Activated T-helper 17 cell treated with anti-CD3 and anti-CD28 coated beads, Interleukin-2, amount 50 U/mL, for 72 hours (primary cell): Measurements from ENCODE around the gene CDCP2. TPM values are rescaled to one million over a fixed set of nuclear protein-coding genes. Genes with fewer than 3 reads are reported as not detected.

Experiments used
- ATAC-seq: fragments of 150-1000 bp; cut with Tn5 transposase; replicated peaks from 2 replicates; pipeline ENCODE4 v1.10.0; 2021; ENCODE audit warnings: mild to moderate bottlenecking, moderate library complexity
- H3K27ac Mint-ChIP-seq: one replicate; pipeline ENCODE4 v1.8.0; 2022; ENCODE audit warnings: mixed read lengths
- H3K27me3 Mint-ChIP-seq: one replicate; pipeline ENCODE4 v1.8.0; 2022; ENCODE audit warnings: mixed read lengths
- H3K36me3 Mint-ChIP-seq: one replicate; pipeline ENCODE4 v1.8.0; 2022; ENCODE audit warnings: low read depth, mild to moderate bottlenecking, mixed read lengths
- H3K4me1 Mint-ChIP-seq: one replicate; pipeline ENCODE4 v1.8.0; 2022; ENCODE audit warnings: mixed read lengths
- H3K4me3 Mint-ChIP-seq: one replicate; pipeline ENCODE4 v1.8.0; 2022; ENCODE audit warnings: mild to moderate bottlenecking, mixed read lengths
- H3K9me3 Mint-ChIP-seq: one replicate; pipeline ENCODE4 v1.8.0; 2022; ENCODE audit warnings: mixed read lengths
- total RNA-seq, 2 donors: library from RNA; stranded (reverse); gene quantifications; one replicate each; pipeline ENCODE4 v1.2.3, GENCODE V29; 2022

CDCP2 gene
- total RNA-seq = under 1 TPM in 1 of 2 donors, not detected in 1; 0.16 TPM

GRCh38 chr1:54152696-54153095 is at the start of gene CDCP2:
Gene CDCP2, minus strand, starts transcription at chr1:54153000. Its CDS starts 78 bp downstream, at chr1:54152922.
- Mint-ChIP-seq H3K36me3 (no peaks in the 10 kb centered on the region), H3K9me3 (no peaks in the 10 kb centered on the region), H3K27ac (no peak within 1 kb of the TSS), H3K4me3 (no peak within 1 kb of the TSS), H3K4me1 (no peaks in the 10 kb centered on the region), H3K27me3 (no peaks in the 10 kb centered on the region)
- ATAC-seq = no peak

GRCh38 chr1:54200519-54200997 is 47.8 kb upstream of the CDCP2 start:
- Mint-ChIP-seq H3K27me3 (no peaks in the 10 kb centered on the region), H3K27ac (peak overlapping the region; percentile 94)

GRCh38 chr1:54199765-54200518 is 47.1 kb upstream of the CDCP2 start, which contains the start of the genes CYB5RL and MRPL37:
Gene CYB5RL, minus strand, starts transcription at chr1:54200030. Its CDS starts 4,414 bp downstream, at chr1:54195616.
Gene MRPL37, plus strand, starts transcription at chr1:54200167. Its CDS starts 77 bp downstream, at chr1:54200244.
- Mint-ChIP-seq H3K27ac (peak within 1 kb of the TSS; percentile 94), H3K4me1 (peaks cover 23% of the 10 kb centered on the region), H3K36me3 (peaks cover 44% of the 10 kb centered on the region), H3K4me3 (peak within 1 kb of the TSS; percentile 98), H3K27me3 (no peaks in the 10 kb centered on the region), H3K9me3 (no peaks in the 10 kb centered on the region)
- peak; percentile 99 for ATAC-seq

More at GRCh38 chr1:54200519-54200997, 47.8 kb upstream of the CDCP2 start:
- no peaks in the 10 kb centered on the region for H3K9me3 Mint-ChIP-seq
- H3K36me3 Mint-ChIP-seq = peaks cover 50% of the 10 kb centered on the region
- peak; percentile 11 for ATAC-seq
- peaks cover 23% of the 10 kb centered on the region for H3K4me1 Mint-ChIP-seq
- peak overlapping the region; percentile 98 for H3K4me3 Mint-ChIP-seq

- peak overlapping the region; percentile 94 for H3K27ac Mint-ChIP-seq
- peak overlapping the region; percentile 98 for H3K4me3 Mint-ChIP-seq
- peak; percentile 2 for ATAC-seq
- no peaks in the 10 kb centered on the region for H3K27me3 Mint-ChIP-seq
- H3K36me3 Mint-ChIP-seq = peaks cover 44% of the 10 kb centered on the region
- H3K9me3 Mint-ChIP-seq = no peaks in the 10 kb centered on the region
- H3K4me1 Mint-ChIP-seq = peaks cover 23% of the 10 kb centered on the region
Observed at GRCh38 chr1:54199151-54199764, 46.5 kb upstream of the CDCP2 start.

- no peak overlapping the region for H3K27ac Mint-ChIP-seq
- H3K36me3 Mint-ChIP-seq = peaks cover 33% of the 10 kb centered on the region
- H3K4me3 Mint-ChIP-seq = no peak overlapping the region
- H3K4me1 Mint-ChIP-seq = peaks cover 5% of the 10 kb centered on the region
- ATAC-seq = no peak
- no peaks in the 10 kb centered on the region for H3K27me3 Mint-ChIP-seq
- no peaks in the 10 kb centered on the region for H3K9me3 Mint-ChIP-seq
Observed at GRCh38 chr1:54193453-54193852, 40.7 kb upstream of the CDCP2 start.

- no peaks in the 10 kb centered on the region for H3K27me3 Mint-ChIP-seq
- ATAC-seq = no peak
- peaks cover 33% of the 10 kb centered on the region for H3K36me3 Mint-ChIP-seq
- no peaks in the 10 kb centered on the region for H3K9me3 Mint-ChIP-seq
- no peak overlapping the region for H3K4me3 Mint-ChIP-seq
- peaks cover under 1% of the 10 kb centered on the region for H3K4me1 Mint-ChIP-seq
- no peak overlapping the region for H3K27ac Mint-ChIP-seq
Observed at GRCh38 chr1:54191525-54191924, 38.7 kb upstream of the CDCP2 start.

- Mint-ChIP-seq H3K36me3 (peaks cover 33% of the 10 kb centered on the region), H3K9me3 (no peaks in the 10 kb centered on the region), H3K27ac (no peak overlapping the region), H3K4me1 (no peaks in the 10 kb centered on the region), H3K4me3 (no peak overlapping the region), H3K27me3 (no peaks in the 10 kb centered on the region)
- no peak for ATAC-seq
Observed at GRCh38 chr1:54190526-54190925, 37.7 kb upstream of the CDCP2 start.

- H3K36me3 Mint-ChIP-seq = peaks cover 19% of the 10 kb centered on the region
- no peak for ATAC-seq
Observed at GRCh38 chr1:54188291-54188690, 35.5 kb upstream of the CDCP2 start.

GRCh38 chr1:54186056-54186455 is 33.3 kb upstream of the CDCP2 start:
- Mint-ChIP-seq H3K4me1 (no peaks in the 10 kb centered on the region), H3K4me3 (no peak overlapping the region), H3K36me3 (no peaks in the 10 kb centered on the region), H3K9me3 (no peaks in the 10 kb centered on the region), H3K27ac (no peak overlapping the region), H3K27me3 (no peaks in the 10 kb centered on the region)
- no peak for ATAC-seq

More at GRCh38 chr1:54188291-54188690, 35.5 kb upstream of the CDCP2 start:
- Mint-ChIP-seq H3K4me1 (no peaks in the 10 kb centered on the region), H3K27ac (no peak overlapping the region), H3K27me3 (no peaks in the 10 kb centered on the region), H3K9me3 (no peaks in the 10 kb centered on the region), H3K4me3 (no peak overlapping the region)

GRCh38 chr1:54180701-54181360 is 28.0 kb upstream of the CDCP2 start:
- H3K4me3 Mint-ChIP-seq = no peak overlapping the region
- H3K27me3 Mint-ChIP-seq = no peaks in the 10 kb centered on the region
- H3K4me1 Mint-ChIP-seq = no peaks in the 10 kb centered on the region
- no peak for ATAC-seq
- H3K9me3 Mint-ChIP-seq = no peaks in the 10 kb centered on the region
- H3K27ac Mint-ChIP-seq = peak overlapping the region; percentile 19
- H3K36me3 Mint-ChIP-seq = no peaks in the 10 kb centered on the region

GRCh38 chr1:54178296-54179070 is 25.7 kb upstream of the CDCP2 start:
- Mint-ChIP-seq H3K9me3 (no peaks in the 10 kb centered on the region), H3K36me3 (no peaks in the 10 kb centered on the region), H3K4me1 (no peaks in the 10 kb centered on the region), H3K4me3 (no peak overlapping the region), H3K27me3 (no peaks in the 10 kb centered on the region), H3K27ac (no peak overlapping the region)
- ATAC-seq = no peak

- Mint-ChIP-seq H3K27me3 (no peaks in the 10 kb centered on the region), H3K9me3 (no peaks in the 10 kb centered on the region), H3K4me3 (no peak overlapping the region), H3K27ac (no peak overlapping the region), H3K4me1 (no peaks in the 10 kb centered on the region), H3K36me3 (no peaks in the 10 kb centered on the region)
- no peak for ATAC-seq
Observed at GRCh38 chr1:54177726-54178125, 24.9 kb upstream of the CDCP2 start.

- ATAC-seq = no peak
- Mint-ChIP-seq H3K4me3 (no peak overlapping the region), H3K27ac (no peak overlapping the region), H3K36me3 (no peaks in the 10 kb centered on the region), H3K4me1 (no peaks in the 10 kb centered on the region), H3K27me3 (no peaks in the 10 kb centered on the region), H3K9me3 (no peaks in the 10 kb centered on the region)
Observed at GRCh38 chr1:54176621-54177327, 24.0 kb upstream of the CDCP2 start.
